Neural cell (in vitro differentiated cells): ENCODE measurements around the gene MST1.

Experiments used
- CTCF ChIP-seq: fragments of 450-650 bp; IDR thresholded peaks from 2 replicates; pipeline ENCODE4 v1.5.1; 2014; ENCODE audit warnings: antibody characterized with exemption, mild to moderate bottlenecking, moderate library complexity; ENCODE audit not compliant: poor library complexity, severe bottlenecking
- EZH2 ChIP-seq: fragments of 200-600, 300-800 bp; shearing (Covaris generic), sonication (generic); IDR thresholded peaks from 2 replicates; pipeline ENCODE4 v1.6.1; 2014; ENCODE audit warnings: antibody characterized with exemption, low read length, borderline replicate concordance, mild to moderate bottlenecking; ENCODE audit not compliant: insufficient read depth, poor library complexity, severe bottlenecking
- POLR2AphosphoS5 ChIP-seq: IDR thresholded peaks from 2 replicates; pipeline ENCODE4 v1.6.1; 2012
- RAD21 ChIP-seq: fragments of 450-650 bp; conservative IDR thresholded peaks from 2 replicates; pipeline ENCODE4 v1.6.1; 2014; ENCODE audit warnings: antibody characterized with exemption, mild to moderate bottlenecking, moderate library complexity
- REST ChIP-seq: IDR thresholded peaks from 2 replicates; pipeline ENCODE4 v1.6.1; 2012; ENCODE audit warnings: borderline replicate concordance
- SMC3 ChIP-seq: fragments of 450-650 bp; conservative IDR thresholded peaks from 2 replicates; pipeline ENCODE4 v1.6.1; 2014; ENCODE audit warnings: antibody characterized with exemption, mild to moderate bottlenecking, moderate library complexity; ENCODE audit not compliant: poor library complexity
- TAF1 ChIP-seq: IDR thresholded peaks from 2 replicates; pipeline ENCODE4 v1.6.1; 2012; ENCODE audit warnings: low read depth

GRCh38 chr3:49666592-49666991, 22.7 kb downstream of the MST1 start:
- TF ChIP-seq REST (no peak), CTCF (no peak), RAD21 (no peak), POLR2AphosphoS5 (no peak), SMC3 (no peak), EZH2 (no peak), TAF1 (no peak)
